ENCODE data around the gene GSDME.

Gene GSDME

GRCh38 chr7:24701261-24702235, 55.7 kb downstream of the GSDME start:
- no peak for DNase-seq

- DNase-seq = no peak
Observed at GRCh38 chr7:24700521-24701260, 56.6 kb downstream of the GSDME start.

GRCh38 chr7:24698531-24699266, 58.6 kb downstream of the GSDME start:
- no peak for DNase-seq

GRCh38 chr7:24697416-24697815, 59.8 kb downstream of the GSDME start:
- no peak for DNase-seq

- DNase-seq = no peak
Observed at GRCh38 chr7:24692592-24692991, 64.7 kb downstream of the GSDME start.

GRCh38 chr7:24690251-24690650, 67.0 kb downstream of the GSDME start:
- no peak for DNase-seq

GRCh38 chr7:24685708-24686107, 71.6 kb downstream of the GSDME start:
- DNase-seq = no peak

- no peak for DNase-seq
Observed at GRCh38 chr7:24670782-24671181, 86.5 kb downstream of the GSDME start.

- DNase-seq = no peak
Observed at GRCh38 chr7:24669971-24670591, 87.2 kb downstream of the GSDME start.

GRCh38 chr7:24668927-24669635, 88.2 kb downstream of the GSDME start:
- DNase-seq = no peak

GRCh38 chr7:24665564-24666294, 91.5 kb downstream of the GSDME start:
- peak; percentile 2 to 15 for DNase-seq

GRCh38 chr7:24660546-24660945, 96.7 kb downstream of the GSDME start:
- no peak for DNase-seq

- DNase-seq = no peak
Observed at GRCh38 chr7:24659505-24659904, 97.8 kb downstream of the GSDME start.

- no peak for DNase-seq
Observed at GRCh38 chr7:24657980-24658379, 99.3 kb downstream of the GSDME start.

GRCh38 chr7:24656608-24657007, 100.7 kb downstream of the GSDME start:
- no peak for DNase-seq

- no peak for DNase-seq
Observed at GRCh38 chr7:24654305-24654704, 103.0 kb downstream of the GSDME start.

- DNase-seq = no peak
Observed at GRCh38 chr7:24653316-24654085, 103.8 kb downstream of the GSDME start.

- DNase-seq = no peak
Observed at GRCh38 chr7:24652251-24652939, 104.9 kb downstream of the GSDME start.
